Cardiac muscle cell (in vitro differentiated cells and primary cell): ENCODE results near the gene WDR88. TPM values are rescaled to one million over a fixed set of nuclear protein-coding genes. Genes with fewer than 3 reads are reported as not detected.
A peak's percentile ranks its signal among the peaks of the same experiment; 100 is the strongest.

Experiments
- DNase-seq, 2 donors: peaks; one replicate each; pipeline versions ENCODE4 v3.0.0 to v3.0.0-alpha.2; 2010 to 2017; ENCODE audit warnings: low read depth in 1 of 2, low spot score in 1 of 2
- H3K27ac ChIP-seq: fragments of 200-600 bp; sonication (generic); 2 replicates; pipeline ENCODE4 v1.5.1; 2016
- H3K27me3 ChIP-seq: fragments of 200-600 bp; sonication (generic); 2 replicates; pipeline ENCODE4 v1.6.0; 2016; ENCODE audit warnings: control low read depth
- H3K36me3 ChIP-seq: fragments of 200-600 bp; sonication (generic); 2 replicates; pipeline ENCODE4 v1.5.1; 2016; ENCODE audit warnings: control low read depth
- H3K4me1 ChIP-seq: fragments of 200-600 bp; sonication (generic); 2 replicates; pipeline ENCODE4 v1.8.1; 2017; ENCODE audit warnings: low read depth, mild to moderate bottlenecking, mixed run types
- H3K4me3 ChIP-seq: fragments of 200-600 bp; sonication (generic); 2 replicates; pipeline ENCODE4 v1.5.1; 2016; ENCODE audit warnings: mild to moderate bottlenecking
- H3K9me3 ChIP-seq: fragments of 200-600 bp; sonication (generic); 2 replicates; pipeline ENCODE4 v1.5.1; 2017; ENCODE audit warnings: low read depth, mild to moderate bottlenecking, control low read depth
- polyA plus RNA-seq: library from polyadenylated mRNA; unstranded; fragments of >200 nt; fragmentation: Nextera tagmentation; extraction: Ambion mirVana; gene quantifications from 2 replicates; pipeline ENCODE4 v1.2.1, GENCODE V29; 2016
- total RNA-seq: library from RNA; depleted of rRNA; stranded (reverse); fragments of >200 nt; gene quantifications from 2 replicates; pipeline ENCODE4 v1.2.3, GENCODE V29; 2016
- TF ChIP-seq, protein P1 (sequence below): IDR thresholded peaks from 2 replicates; pipeline ENCODE4 v1.5.1; 2012; ENCODE audit warnings: low read depth, mild to moderate bottlenecking, low read length

The WDR88 gene
- total and polyA plus RNA-seq, 2 experiments from 2014 or later, result 0.78 TPM; not detected in 1

DNA sequence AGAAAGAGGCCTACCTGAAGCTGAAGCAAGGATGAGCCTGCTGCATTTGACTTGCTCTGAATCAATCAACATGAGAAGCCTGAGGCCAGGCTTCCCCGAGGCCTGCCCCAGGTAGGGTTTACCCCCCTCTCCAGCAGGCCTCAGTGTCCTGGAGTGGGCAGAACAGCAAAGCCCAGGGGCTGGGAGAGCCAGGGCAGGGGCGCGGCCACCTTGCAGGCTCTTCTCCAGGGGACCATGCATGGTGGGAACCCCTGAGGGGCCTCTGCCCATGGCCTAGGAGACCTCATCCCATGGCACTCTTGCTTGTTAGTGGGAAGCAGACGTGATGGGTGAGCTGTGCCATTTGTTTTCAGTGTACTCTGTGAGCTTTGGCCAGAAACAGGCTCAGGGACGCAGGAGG lies 42.3 kb downstream of the WDR88 start:
- H3K27ac ChIP-seq, result no peak overlapping the region
- H3K27me3 ChIP-seq, result no peaks in the 10 kb centered on the region
- no peak for DNase-seq
- TF ChIP-seq, protein P1, sequence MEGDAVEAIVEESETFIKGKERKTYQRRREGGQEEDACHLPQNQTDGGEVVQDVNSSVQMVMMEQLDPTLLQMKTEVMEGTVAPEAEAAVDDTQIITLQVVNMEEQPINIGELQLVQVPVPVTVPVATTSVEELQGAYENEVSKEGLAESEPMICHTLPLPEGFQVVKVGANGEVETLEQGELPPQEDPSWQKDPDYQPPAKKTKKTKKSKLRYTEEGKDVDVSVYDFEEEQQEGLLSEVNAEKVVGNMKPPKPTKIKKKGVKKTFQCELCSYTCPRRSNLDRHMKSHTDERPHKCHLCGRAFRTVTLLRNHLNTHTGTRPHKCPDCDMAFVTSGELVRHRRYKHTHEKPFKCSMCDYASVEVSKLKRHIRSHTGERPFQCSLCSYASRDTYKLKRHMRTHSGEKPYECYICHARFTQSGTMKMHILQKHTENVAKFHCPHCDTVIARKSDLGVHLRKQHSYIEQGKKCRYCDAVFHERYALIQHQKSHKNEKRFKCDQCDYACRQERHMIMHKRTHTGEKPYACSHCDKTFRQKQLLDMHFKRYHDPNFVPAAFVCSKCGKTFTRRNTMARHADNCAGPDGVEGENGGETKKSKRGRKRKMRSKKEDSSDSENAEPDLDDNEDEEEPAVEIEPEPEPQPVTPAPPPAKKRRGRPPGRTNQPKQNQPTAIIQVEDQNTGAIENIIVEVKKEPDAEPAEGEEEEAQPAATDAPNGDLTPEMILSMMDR, result no peak
- no peak overlapping the region for H3K4me3 ChIP-seq
- H3K9me3 ChIP-seq, result no peaks in the 10 kb centered on the region
- peaks cover 9% of the 10 kb centered on the region for H3K4me1 ChIP-seq
- no peaks in the 10 kb centered on the region for H3K36me3 ChIP-seq

DNA sequence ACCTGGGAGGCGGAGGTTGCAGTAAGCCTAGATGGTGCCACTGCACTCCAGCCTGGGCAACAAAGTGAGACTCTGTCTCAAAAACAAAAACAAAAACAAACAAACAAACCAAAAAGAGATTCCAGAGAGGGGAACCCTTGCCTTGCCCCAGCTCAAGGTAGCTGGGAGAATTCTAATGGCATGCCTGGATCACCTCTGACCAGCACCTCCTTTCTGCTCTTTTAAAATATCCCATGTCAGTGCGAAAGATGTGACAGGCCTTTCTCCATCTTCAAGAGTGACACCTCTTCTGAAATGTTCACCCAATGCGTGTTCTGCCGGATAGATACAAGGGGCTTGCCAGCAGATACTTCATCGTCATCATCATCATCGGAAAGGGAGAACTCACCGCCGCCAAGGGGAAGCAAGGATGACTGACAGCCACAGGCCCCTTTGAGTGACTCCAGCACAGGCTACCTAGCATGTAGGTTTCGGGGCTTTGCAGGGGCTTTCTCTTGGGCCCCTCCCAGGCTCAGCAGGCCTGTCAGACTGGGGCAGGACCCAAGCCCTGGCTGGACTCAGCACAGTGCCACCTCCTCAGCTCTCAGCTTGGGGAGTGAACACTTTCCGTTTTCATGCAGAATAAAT lies 43.4 kb downstream of the WDR88 start:
- Histone ChIP-seq H3K36me3 (no peaks in the 10 kb centered on the region), H3K27ac (peak overlapping the region; percentile 94), H3K9me3 (no peaks in the 10 kb centered on the region), H3K4me3 (no peak overlapping the region), H3K27me3 (no peaks in the 10 kb centered on the region), H3K4me1 (peaks cover 9% of the 10 kb centered on the region)
- TF ChIP-seq, protein P1, result no peak
- no peak for DNase-seq

DNA sequence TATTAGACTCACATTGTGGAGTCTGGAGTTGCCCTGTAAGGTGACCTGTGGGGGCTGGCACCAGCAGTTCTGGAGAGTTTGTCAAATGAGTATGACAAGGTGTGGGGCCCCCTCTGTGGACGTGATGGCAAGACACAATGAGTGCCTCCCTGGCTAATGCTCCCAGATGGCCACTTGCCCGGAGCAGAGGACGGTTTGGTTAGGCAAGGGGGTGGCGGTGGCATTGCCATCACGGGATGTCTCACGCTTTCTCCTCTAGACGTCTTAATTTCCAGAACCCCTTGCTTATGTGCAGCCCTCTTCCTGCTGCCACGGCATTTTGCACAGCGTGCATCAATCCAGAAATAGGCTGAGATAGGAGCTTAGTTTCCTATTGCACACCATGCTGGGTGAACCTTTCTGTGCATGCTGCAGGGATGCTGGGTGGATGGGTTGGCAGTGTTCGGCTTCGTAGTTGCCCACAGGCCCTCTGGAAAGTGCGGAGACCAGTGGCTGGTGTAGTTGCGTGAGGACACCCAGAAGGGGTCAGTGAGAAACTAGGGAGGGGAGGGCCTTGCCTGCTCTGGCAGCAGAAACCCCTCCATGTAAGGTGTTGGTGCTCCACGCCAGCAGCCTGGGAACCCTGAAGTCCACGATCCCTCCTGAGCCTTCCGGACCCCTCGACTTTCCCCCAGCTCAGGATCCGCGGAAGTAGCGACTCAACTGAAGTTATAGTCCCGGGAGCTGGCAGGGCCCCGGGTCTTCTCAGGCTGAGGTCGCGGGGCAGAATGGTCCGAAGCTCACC lies 44.2 kb downstream of the WDR88 start:
- no peaks in the 10 kb centered on the region for H3K27me3 ChIP-seq
- peak overlapping the region; percentile 76 for H3K4me3 ChIP-seq
- TF ChIP-seq, protein P1, result no peak
- H3K9me3 ChIP-seq, result no peaks in the 10 kb centered on the region
- H3K27ac ChIP-seq, result peak overlapping the region; percentile 94
- peak; percentile 47 to 56 for DNase-seq
- peaks cover 9% of the 10 kb centered on the region for H3K4me1 ChIP-seq
- H3K36me3 ChIP-seq, result no peaks in the 10 kb centered on the region

DNA sequence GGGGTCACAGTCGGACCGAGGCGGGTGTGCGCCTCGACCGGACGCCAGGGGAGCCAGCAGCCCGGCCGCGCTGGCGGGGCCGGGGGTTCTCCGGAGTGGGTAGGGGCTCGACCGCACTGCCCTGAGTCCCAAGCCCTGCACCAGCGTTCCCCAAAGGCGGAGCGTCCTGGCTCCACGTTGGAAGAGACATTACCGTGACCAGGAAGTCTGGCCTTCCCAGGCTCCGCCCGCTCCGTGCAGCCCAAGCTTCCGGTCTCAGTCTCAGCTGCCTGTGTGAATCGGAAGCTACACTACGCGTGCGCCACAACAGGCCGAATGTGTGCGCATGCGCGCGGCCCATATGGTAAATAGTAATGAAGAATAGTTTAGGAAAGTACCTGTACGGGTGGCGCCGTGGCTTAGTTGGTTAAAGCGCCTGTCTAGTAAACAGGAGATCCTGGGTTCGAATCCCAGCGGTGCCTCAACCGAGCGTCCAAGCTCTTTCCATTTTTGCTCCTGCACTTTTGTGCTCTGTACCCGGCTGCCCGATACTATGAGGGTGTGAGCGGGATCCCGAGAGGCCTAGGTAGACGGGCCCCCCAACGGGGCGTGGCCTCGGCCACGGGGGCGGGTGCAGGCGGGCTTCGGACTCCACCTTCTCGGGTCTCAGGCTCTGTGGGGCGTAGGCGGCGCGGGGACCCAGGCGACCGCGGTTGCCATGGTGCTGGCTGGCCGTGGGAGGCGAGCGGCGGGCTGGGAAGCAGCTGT lies 44.9 kb downstream of the WDR88 start:
- DNase-seq, result peak; percentile 97 to 99
- Histone ChIP-seq H3K4me3 (peak overlapping the region; percentile 76), H3K27me3 (no peaks in the 10 kb centered on the region), H3K27ac (peak overlapping the region; percentile 94), H3K36me3 (no peaks in the 10 kb centered on the region), H3K4me1 (peaks cover 9% of the 10 kb centered on the region), H3K9me3 (no peaks in the 10 kb centered on the region)
- TF ChIP-seq, protein P1, result peak; percentile 29

DNA sequence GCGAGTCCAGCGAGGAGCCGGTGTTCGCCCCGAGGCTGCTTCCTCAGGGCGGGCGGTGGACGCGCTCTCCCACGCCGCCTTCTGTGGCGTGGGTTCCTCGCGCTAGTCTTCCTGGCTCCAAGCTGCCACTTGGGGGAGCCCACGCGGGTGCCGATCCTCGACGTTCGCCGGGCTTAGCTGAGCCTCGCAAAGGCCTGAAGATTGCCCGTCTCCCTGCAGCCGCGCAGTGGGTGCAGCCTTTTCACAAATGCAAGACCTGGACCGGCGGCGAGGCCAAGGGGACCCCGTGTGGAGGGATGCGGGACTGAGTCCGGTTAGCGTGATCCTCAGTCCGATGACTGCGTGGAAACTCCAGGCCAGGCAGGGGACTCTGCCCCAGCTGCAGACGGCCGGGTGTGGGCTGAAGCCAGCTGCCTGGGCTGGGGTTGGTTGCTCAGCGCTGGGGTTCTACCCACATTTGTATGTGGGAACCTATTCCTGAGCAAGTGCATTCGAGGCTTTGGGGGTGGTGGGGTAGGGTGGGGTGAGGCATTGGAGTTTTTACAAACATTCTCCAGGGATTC lies 45.6 kb downstream of the WDR88 start:
- Histone ChIP-seq H3K4me3 (peak overlapping the region; percentile 46), H3K9me3 (no peaks in the 10 kb centered on the region), H3K4me1 (peaks cover 9% of the 10 kb centered on the region), H3K27ac (peak overlapping the region; percentile 56), H3K36me3 (no peaks in the 10 kb centered on the region), H3K27me3 (no peaks in the 10 kb centered on the region)
- TF ChIP-seq, protein P1, result peak; percentile 39
- DNase-seq, result peak in 1 of 2 donors; percentile 79
